SIG-M5 treated with dmso at 0.1 percent for 504 hours (cell line): ENCODE data around the gene LEAP2.

Source experiments
- DNase-seq: peaks from one replicate; lab custom pipeline; 2025; ENCODE audit not compliant: unreplicated experiment; lab: John Stamatoyannopoulos, UW

Gene LEAP2

GRCh38 chr5:132876020-132876759 lies 2.7 kb downstream of the LEAP2 start:
- no peak for DNase-seq

GRCh38 chr5:132877466-132877865 lies 4.0 kb downstream of the LEAP2 start:
- no peak for DNase-seq

GRCh38 chr5:132877938-132878337 lies 4.5 kb downstream of the LEAP2 start:
- no peak for DNase-seq

GRCh38 chr5:132883261-132883834 lies 9.9 kb downstream of the LEAP2 start:
- DNase-seq, result peak; percentile 88

GRCh38 chr5:132884548-132884947 lies 11.1 kb downstream of the LEAP2 start:
- no peak for DNase-seq

- DNase-seq, result no peak
These were observed 12.8 kb downstream of the LEAP2 start for GRCh38 chr5:132886064-132886823.

GRCh38 chr5:132887283-132887682 lies 13.8 kb downstream of the LEAP2 start:
- DNase-seq, result no peak

- DNase-seq, result no peak
These were observed 16.0 kb downstream of the LEAP2 start for GRCh38 chr5:132889501-132889900.

GRCh38 chr5:132890817-132891216 lies 17.3 kb downstream of the LEAP2 start:
- no peak for DNase-seq

- no peak for DNase-seq
These were observed 22.3 kb downstream of the LEAP2 start for GRCh38 chr5:132895719-132896305.

- no peak for DNase-seq
These were observed 23.2 kb downstream of the LEAP2 start for GRCh38 chr5:132896685-132897084.

- DNase-seq, result no peak
These were observed 24.6 kb downstream of the LEAP2 start for GRCh38 chr5:132898094-132898493.

GRCh38 chr5:132901036-132901435 lies 27.6 kb downstream of the LEAP2 start:
- no peak for DNase-seq

- DNase-seq, result no peak
These were observed 28.3 kb downstream of the LEAP2 start for GRCh38 chr5:132901730-132902129.

- peak; percentile 55 for DNase-seq
These were observed 32.5 kb downstream of the LEAP2 start for GRCh38 chr5:132905938-132906337.

GRCh38 chr5:132907161-132907560 lies 33.7 kb downstream of the LEAP2 start:
- DNase-seq, result no peak

GRCh38 chr5:132909702-132910101 lies 36.2 kb downstream of the LEAP2 start:
- DNase-seq, result no peak

GRCh38 chr5:132915681-132916080 lies 42.2 kb downstream of the LEAP2 start:
- DNase-seq, result peak; percentile 19

GRCh38 chr5:132916086-132916485 lies 42.6 kb downstream of the LEAP2 start:
- DNase-seq, result no peak
